ENCODE measurements around the gene SELL. TPM values are rescaled to one million over a fixed set of nuclear protein-coding genes. Genes with fewer than 3 reads are reported as not detected.

SELL gene
- total RNA-seq, 2 donors from 2014 or later, result 1.3 to 4.8 TPM

GRCh38 chr1:169708647-169709046 lies 2.8 kb downstream of the SELL start:
- Histone ChIP-seq H3K36me3 (no peaks in the 10 kb centered on the region), H3K27ac (no peak overlapping the region), H3K4me1 (replicated peaks) (no peaks in the 10 kb centered on the region), H3K4me3 (no peak overlapping the region), H3K9me3 (no peaks in the 10 kb centered on the region), H3K27me3 (replicated peaks; ENCODE audit: insufficient read depth) (no peaks in the 10 kb centered on the region)
- no peak for DNase-seq (ENCODE audit: low spot score)
- intact Hi-C loops (cut with DNase I), result no loop called here
- TF ChIP-seq CTCF (IDR thresholded peaks at IDR 0.05) (no peak), POLR2A (IDR thresholded peaks at IDR 0.05) (no peak), POLR2AphosphoS5 (IDR thresholded peaks at IDR 0.05) (no peak)
- WGBS, result 85% methylated on average over 3 of the region's 3 CpGs

DNA sequence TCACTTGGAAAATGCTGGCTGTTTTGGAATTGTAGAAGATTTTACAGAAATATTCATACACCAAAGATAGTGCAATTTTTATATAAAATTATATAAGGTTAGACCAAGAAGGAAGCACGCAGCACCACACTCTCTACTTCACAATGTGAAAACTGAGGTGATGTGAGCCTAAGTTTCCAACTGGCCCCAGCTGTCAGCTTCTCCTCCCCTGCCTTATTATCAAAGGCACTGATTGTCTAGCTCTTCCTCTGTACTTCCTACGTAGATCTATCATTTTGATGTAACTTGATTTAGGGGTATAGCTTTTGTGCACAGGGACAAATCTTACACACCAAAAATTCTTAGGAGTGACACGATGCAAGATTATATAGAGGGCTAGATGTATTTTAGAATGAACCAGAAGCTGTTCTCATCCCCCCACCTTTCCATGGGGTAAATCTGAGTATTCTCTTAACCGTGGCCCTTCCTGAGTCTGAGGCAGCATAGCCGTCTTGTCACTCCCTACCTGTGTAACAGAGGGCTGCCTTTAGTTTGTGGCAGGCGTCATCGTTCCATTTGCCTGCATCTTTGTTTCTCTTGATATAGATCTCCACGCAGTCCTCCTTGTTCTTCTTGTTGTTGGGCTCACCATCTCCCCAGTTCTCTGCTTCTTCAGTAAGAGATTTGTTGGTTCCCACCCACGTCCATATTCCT lies 3.4 kb downstream of the SELL start:
- no peak overlapping the region for H3K27ac ChIP-seq
- WGBS, result 80% methylated on average over 9 of the region's 9 CpGs
- H3K36me3 ChIP-seq, result no peaks in the 10 kb centered on the region
- TF ChIP-seq POLR2AphosphoS5 (IDR thresholded peaks at IDR 0.05) (no peak), POLR2A (IDR thresholded peaks at IDR 0.05) (no peak), CTCF (IDR thresholded peaks at IDR 0.05) (no peak)
- intact Hi-C loops (cut with DNase I), result no loop called here
- H3K4me3 ChIP-seq, result no peak overlapping the region
- no peaks in the 10 kb centered on the region for H3K4me1 ChIP-seq (replicated peaks)
- no peaks in the 10 kb centered on the region for H3K27me3 ChIP-seq (replicated peaks; ENCODE audit: insufficient read depth)
- H3K9me3 ChIP-seq, result no peaks in the 10 kb centered on the region
- DNase-seq (ENCODE audit: low spot score), result no peak

DNA sequence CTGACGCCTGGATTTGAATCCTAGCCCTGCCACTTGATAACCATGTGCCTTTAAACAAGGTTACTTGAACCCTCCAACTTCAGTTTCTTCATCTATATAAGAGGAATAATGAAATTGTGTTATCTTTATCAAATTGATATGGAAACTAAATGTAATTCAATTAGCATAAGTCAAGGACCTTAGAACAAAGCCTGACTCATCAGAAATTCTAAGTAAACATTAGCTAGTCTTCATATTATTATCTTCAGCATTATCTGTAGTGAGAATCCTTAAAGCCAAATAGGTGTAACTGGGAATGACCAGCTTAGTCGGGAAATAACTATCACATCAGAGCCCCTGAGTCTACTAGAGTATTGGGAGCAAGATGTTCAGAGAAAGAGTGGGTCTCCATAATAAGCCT lies 6.6 kb downstream of the SELL start:
- no peaks in the 10 kb centered on the region for H3K4me1 ChIP-seq (replicated peaks)
- H3K27ac ChIP-seq, result no peak overlapping the region
- intact Hi-C loops (cut with DNase I), result no loop called here
- TF ChIP-seq POLR2AphosphoS5 (IDR thresholded peaks at IDR 0.05) (no peak), POLR2A (IDR thresholded peaks at IDR 0.05) (no peak), CTCF (IDR thresholded peaks at IDR 0.05) (no peak)
- H3K9me3 ChIP-seq, result no peaks in the 10 kb centered on the region
- no peaks in the 10 kb centered on the region for H3K36me3 ChIP-seq
- H3K4me3 ChIP-seq, result no peak overlapping the region
- 84% methylated on average over 2 of the region's 2 CpGs for WGBS
- H3K27me3 ChIP-seq (replicated peaks; ENCODE audit: insufficient read depth), result no peaks in the 10 kb centered on the region
- DNase-seq (ENCODE audit: low spot score), result no peak

DNA sequence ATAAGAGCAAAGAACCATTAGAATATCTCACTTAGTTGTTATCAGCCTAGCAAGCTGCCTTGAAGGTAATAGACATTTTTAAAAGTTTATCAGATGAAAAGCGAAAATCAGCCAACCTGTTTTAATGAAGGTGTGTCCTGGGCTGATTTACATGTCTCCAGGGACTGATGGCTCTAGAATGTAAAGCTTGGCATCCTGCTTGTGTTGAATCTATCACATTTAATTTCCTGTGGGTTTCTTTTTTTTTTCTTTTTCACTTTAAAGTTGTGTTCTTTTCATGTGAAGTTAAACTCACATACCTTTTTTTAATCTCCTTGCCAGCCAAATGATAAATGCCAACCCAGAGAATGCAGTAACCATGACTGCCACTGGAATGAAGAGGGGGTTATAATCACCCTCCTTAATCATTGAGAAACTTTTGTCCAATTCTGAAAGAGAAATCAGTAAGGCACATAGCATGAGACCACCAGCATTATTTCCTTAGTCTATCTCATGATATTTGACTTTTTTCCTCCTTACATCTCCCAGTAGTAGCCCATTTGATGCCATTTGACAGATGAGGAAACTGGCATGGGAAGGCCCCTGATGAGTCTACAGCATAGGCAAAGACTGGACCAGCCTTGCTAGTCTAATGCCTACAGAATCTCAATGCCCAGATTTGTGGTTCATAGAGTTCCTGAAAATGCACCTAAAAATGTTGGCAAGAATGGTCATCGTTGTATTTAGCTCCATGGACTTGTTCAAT lies 10.0 kb downstream of the SELL start:
- H3K36me3 ChIP-seq, result no peaks in the 10 kb centered on the region
- intact Hi-C loops (cut with DNase I), result no loop called here
- no peak overlapping the region for H3K4me3 ChIP-seq
- H3K9me3 ChIP-seq, result no peaks in the 10 kb centered on the region
- DNase-seq (ENCODE audit: low spot score), result no peak
- no peaks in the 10 kb centered on the region for H3K27me3 ChIP-seq (replicated peaks; ENCODE audit: insufficient read depth)
- no peaks in the 10 kb centered on the region for H3K4me1 ChIP-seq (replicated peaks)
- no peak overlapping the region for H3K27ac ChIP-seq
- 82% methylated on average over 2 of the region's 2 CpGs for WGBS
- TF ChIP-seq CTCF (IDR thresholded peaks at IDR 0.05), result no peak
- no peak for TF ChIP-seq POLR2AphosphoS5 (IDR thresholded peaks at IDR 0.05)
- no peak for TF ChIP-seq POLR2A (IDR thresholded peaks at IDR 0.05)

DNA sequence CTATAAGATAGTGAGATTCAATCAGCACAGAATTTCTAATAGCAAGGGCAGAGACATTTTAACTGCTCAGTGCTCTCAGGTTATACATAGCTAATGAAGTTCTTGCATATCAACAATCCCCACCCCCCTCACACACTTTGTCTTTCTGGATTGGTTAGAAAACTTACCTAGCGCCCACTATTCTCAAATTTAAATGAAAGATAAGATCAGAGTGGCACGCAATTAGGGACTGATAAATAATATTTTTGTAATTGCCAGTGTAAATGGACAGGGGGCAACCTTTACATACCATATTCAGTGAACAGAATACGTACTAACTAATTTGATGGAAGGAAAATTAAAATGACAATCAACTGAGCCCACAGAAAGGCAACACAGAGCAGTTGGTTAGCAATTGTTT lies 11.7 kb downstream of the SELL start:
- Histone ChIP-seq H3K4me1 (replicated peaks) (no peaks in the 10 kb centered on the region), H3K4me3 (no peak overlapping the region), H3K27me3 (replicated peaks; ENCODE audit: insufficient read depth) (no peaks in the 10 kb centered on the region), H3K36me3 (no peaks in the 10 kb centered on the region), H3K27ac (no peak overlapping the region), H3K9me3 (no peaks in the 10 kb centered on the region)
- DNase-seq (ENCODE audit: low spot score), result no peak
- 51% methylated on average over 3 of the region's 3 CpGs for WGBS
- TF ChIP-seq POLR2AphosphoS5 (IDR thresholded peaks at IDR 0.05), result no peak
- no peak for TF ChIP-seq CTCF (IDR thresholded peaks at IDR 0.05)
- no peak for TF ChIP-seq POLR2A (IDR thresholded peaks at IDR 0.05)
- intact Hi-C loops (cut with DNase I), result no loop called here
